Suprapubic skin (tissue), 4 donors: Measurements from ENCODE around the gene LPCAT3. TPM values are rescaled to one million over a fixed set of nuclear protein-coding genes. Genes with fewer than 3 reads are reported as not detected.

Source experiments
- DNase-seq, 2 donors: peaks; one replicate each; pipeline ENCODE4 v3.0.0-alpha.2; 2019; ENCODE audit warnings: low spot score in 2 of 2
- H3K27ac ChIP-seq: fragments of 200-600 bp; sonication (generic); one replicate; pipeline ENCODE4 v1.5.1; 2019
- H3K27me3 ChIP-seq: fragments of 200-600 bp; sonication (generic); one replicate; pipeline ENCODE4 v1.5.1; 2019
- H3K36me3 ChIP-seq: fragments of 200-600 bp; sonication (generic); one replicate; pipeline ENCODE4 v1.5.1; 2019
- H3K4me1 ChIP-seq: fragments of 200-600 bp; sonication (generic); one replicate; pipeline ENCODE4 v1.5.1; 2019
- H3K4me3 ChIP-seq: fragments of 200-600 bp; sonication (generic); one replicate; pipeline ENCODE4 v1.5.1; 2019; ENCODE audit warnings: mild to moderate bottlenecking
- H3K9me3 ChIP-seq: fragments of 200-600 bp; sonication (generic); one replicate; pipeline ENCODE4 v1.5.1; 2019
- EP300 ChIP-seq: sonication (generic); formaldehyde crosslinking; IDR thresholded peaks from one replicate; pipeline ENCODE4 v1.6.1; 2017; ENCODE audit warnings: antibody characterized with exemption
- POLR2A ChIP-seq, 2 donors: fragments of 450-650 bp; IDR thresholded peaks; one replicate each; pipeline ENCODE4 v1.6.1; 2017; ENCODE audit warnings: antibody characterized with exemption in 2 of 2, mild to moderate bottlenecking in 2 of 2, moderate library complexity in 2 of 2
- POLR2AphosphoS5 ChIP-seq, 3 donors: sonication (generic); formaldehyde crosslinking; IDR thresholded peaks; one replicate each; pipeline ENCODE4 v1.6.1; 2017; ENCODE audit warnings: antibody characterized with exemption in 3 of 3
- WGBS: methylation state at CpG from one replicate; pipeline ENCODE4 v1.1.5; 2018; 5-methylcytosine and 5-hydroxymethylcytosine counted together
- total RNA-seq, 4 donors: library from RNA; depleted of rRNA; stranded (reverse); fragments of >200 nt; gene quantifications; one replicate each; pipeline ENCODE4 v1.1.0, GENCODE V29; 2016
- TF ChIP-seq, protein P1 (sequence below), 2 donors: fragments of 200-600 bp in 1 of 2; fragments of 450-650 bp in 1 of 2; sonication (generic) in 1 of 2; IDR thresholded peaks; one replicate each; pipeline ENCODE4 v1.5.1; 2016 to 2019; ENCODE audit warnings: antibody characterized with exemption in 2 of 2, mild to moderate bottlenecking in 1 of 2, moderate library complexity in 1 of 2

The LPCAT3 gene
- total RNA-seq, 4 donors from 2014 or later: 51.3 to 79.3 (median 56.8) TPM

DNA sequence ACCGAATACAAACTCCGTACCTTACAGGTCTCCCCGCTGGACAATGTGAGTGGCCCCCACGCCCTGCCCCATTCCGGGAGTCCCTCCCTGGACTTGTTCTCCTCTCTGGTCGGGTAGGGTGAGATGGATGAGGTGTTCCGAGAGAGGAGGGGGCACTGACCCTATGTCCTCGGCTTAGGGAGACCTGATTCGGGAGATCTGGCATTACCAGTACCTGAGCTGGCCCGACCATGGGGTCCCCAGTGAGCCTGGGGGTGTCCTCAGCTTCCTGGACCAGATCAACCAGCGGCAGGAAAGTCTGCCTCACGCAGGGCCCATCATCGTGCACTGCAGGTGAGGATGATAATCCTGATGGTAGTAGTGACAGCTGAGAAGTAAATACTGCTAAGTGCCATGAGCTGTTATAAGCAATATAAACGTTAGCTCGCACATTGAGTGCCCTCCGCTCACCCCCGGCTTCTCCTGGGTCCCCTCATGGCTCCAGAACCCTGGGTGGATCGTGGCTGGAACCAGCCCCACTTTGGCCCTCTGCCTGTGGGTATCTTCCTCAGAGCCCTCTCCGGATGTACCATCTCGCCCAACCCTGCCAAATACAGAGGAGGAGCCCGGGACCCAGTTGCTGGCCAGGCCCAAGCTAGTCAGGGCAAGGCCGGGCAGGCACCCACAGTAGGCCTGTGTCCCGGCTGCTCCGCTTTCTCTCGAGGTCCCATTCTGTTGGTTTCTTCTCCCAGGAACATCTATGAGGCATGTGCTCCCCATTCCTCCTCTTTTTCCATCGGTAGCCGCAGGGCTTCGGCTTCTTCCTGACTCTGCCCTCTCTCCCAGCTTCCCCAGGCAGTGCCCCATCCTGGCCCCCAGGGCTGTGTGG is 60.3 kb downstream of the LPCAT3 start:
- no peaks in the 10 kb centered on the region for H3K27me3 ChIP-seq
- H3K4me1 ChIP-seq: peaks cover 55% of the 10 kb centered on the region
- H3K36me3 ChIP-seq: peaks cover 7% of the 10 kb centered on the region
- WGBS: 70% methylated on average over 17 of the region's 28 CpGs
- H3K27ac ChIP-seq: no peak overlapping the region
- no peak overlapping the region for H3K4me3 ChIP-seq
- TF ChIP-seq POLR2A (IDR thresholded peaks at IDR 0.05): no peak
- TF ChIP-seq POLR2AphosphoS5 (IDR thresholded peaks at IDR 0.05): no peak
- TF ChIP-seq, protein P1, sequence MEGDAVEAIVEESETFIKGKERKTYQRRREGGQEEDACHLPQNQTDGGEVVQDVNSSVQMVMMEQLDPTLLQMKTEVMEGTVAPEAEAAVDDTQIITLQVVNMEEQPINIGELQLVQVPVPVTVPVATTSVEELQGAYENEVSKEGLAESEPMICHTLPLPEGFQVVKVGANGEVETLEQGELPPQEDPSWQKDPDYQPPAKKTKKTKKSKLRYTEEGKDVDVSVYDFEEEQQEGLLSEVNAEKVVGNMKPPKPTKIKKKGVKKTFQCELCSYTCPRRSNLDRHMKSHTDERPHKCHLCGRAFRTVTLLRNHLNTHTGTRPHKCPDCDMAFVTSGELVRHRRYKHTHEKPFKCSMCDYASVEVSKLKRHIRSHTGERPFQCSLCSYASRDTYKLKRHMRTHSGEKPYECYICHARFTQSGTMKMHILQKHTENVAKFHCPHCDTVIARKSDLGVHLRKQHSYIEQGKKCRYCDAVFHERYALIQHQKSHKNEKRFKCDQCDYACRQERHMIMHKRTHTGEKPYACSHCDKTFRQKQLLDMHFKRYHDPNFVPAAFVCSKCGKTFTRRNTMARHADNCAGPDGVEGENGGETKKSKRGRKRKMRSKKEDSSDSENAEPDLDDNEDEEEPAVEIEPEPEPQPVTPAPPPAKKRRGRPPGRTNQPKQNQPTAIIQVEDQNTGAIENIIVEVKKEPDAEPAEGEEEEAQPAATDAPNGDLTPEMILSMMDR (IDR thresholded peaks at IDR 0.05): no peak
- no peak for TF ChIP-seq EP300
- DNase-seq: no peak
- no peaks in the 10 kb centered on the region for H3K9me3 ChIP-seq

GRCh38 chr12:6957151-6957701 is 61.0 kb downstream of the LPCAT3 start:
- H3K4me3 ChIP-seq: no peak overlapping the region
- TF ChIP-seq EP300 (no peak), POLR2A (IDR thresholded peaks at IDR 0.05) (no peak), POLR2AphosphoS5 (IDR thresholded peaks at IDR 0.05) (no peak)
- TF ChIP-seq, protein P1 (IDR thresholded peaks at IDR 0.05): no peak
- H3K27ac ChIP-seq: no peak overlapping the region
- peaks cover 7% of the 10 kb centered on the region for H3K36me3 ChIP-seq
- H3K9me3 ChIP-seq: no peaks in the 10 kb centered on the region
- H3K27me3 ChIP-seq: no peaks in the 10 kb centered on the region
- WGBS: 79% methylated on average over 20 of the region's 20 CpGs
- DNase-seq: no peak
- peaks cover 50% of the 10 kb centered on the region for H3K4me1 ChIP-seq

DNA sequence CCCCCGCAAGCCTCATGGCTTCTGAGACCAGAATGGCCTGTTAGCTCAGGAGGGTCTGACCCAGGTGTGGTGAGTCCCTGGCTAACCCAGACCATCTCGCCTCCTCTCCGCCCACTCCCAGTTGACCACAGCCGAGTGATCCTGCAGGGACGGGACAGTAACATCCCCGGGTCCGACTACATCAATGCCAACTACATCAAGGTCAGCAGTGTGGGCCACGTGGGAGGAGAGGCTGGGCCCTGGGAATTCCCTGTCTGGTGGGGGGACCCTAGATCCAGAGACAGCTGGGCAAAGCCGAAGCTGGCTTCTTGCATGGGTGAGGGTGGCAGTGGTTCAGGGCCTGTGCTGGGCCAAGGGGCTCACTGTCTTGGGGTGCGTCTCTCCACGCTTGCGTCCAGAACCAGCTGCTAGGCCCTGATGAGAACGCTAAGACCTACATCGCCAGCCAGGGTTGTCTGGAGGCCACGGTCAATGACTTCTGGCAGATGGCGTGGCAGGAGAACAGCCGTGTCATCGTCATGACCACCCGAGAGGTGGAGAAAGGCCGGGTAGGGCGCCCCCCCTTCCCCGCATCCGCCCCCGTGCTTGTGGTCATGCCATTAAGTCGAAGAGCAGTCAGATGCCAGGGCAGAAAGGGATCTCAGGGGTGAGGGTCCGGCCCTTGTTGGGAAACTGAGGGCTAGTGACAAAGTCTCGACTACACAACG is 62.1 kb downstream of the LPCAT3 start:
- WGBS: 83% methylated on average over 24 of the region's 28 CpGs
- no peak for DNase-seq
- no peak overlapping the region for H3K4me3 ChIP-seq
- H3K4me1 ChIP-seq: peaks cover 40% of the 10 kb centered on the region
- H3K27ac ChIP-seq: no peak overlapping the region
- H3K36me3 ChIP-seq: peaks cover 7% of the 10 kb centered on the region
- no peaks in the 10 kb centered on the region for H3K9me3 ChIP-seq
- no peak for TF ChIP-seq POLR2AphosphoS5 (IDR thresholded peaks at IDR 0.05)
- H3K27me3 ChIP-seq: no peaks in the 10 kb centered on the region

DNA sequence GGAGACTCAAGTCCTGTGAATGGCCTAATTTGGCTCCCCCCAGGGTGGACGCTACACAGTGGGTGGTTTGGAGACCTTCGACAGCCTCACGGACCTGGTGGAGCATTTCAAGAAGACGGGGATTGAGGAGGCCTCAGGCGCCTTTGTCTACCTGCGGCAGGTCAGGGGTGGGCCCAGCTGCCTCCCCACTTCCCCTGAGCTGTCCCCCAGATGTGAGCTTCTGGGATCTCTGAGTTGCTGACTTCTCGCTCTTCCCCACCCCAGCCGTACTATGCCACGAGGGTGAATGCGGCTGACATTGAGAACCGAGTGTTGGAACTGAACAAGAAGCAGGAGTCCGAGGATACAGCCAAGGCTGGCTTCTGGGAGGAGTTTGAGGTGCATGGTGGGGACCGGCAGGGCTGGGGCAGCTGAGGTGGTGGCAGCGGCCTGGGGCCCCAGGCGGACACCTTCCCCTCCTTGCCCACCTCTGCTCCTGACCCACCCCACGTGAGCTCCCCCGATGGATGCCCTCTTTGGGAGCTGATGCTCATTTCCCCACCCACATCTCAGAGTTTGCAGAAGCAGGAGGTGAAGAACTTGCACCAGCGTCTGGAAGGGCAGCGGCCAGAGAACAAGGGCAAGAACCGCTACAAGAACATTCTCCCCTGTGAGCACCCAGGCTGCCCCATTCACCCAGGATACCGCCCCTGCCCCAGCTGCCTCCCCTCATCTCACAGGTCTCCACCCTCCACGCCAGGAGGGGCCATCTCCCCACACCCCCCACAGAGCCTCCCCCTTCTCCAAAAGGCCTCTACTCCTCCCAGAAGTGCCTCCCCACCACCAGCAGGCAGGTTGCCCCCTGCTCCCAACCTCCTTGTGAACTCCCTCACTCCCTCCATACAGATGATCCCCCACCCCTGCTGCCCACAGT is 62.9 kb downstream of the LPCAT3 start:
- H3K27ac ChIP-seq: no peak overlapping the region
- TF ChIP-seq POLR2A (IDR thresholded peaks at IDR 0.05) (no peak), EP300 (no peak), POLR2AphosphoS5 (IDR thresholded peaks at IDR 0.05) (no peak)
- TF ChIP-seq, protein P1 (IDR thresholded peaks at IDR 0.05): no peak
- H3K4me3 ChIP-seq: no peak overlapping the region
- peaks cover 7% of the 10 kb centered on the region for H3K36me3 ChIP-seq
- peaks cover 37% of the 10 kb centered on the region for H3K4me1 ChIP-seq
- no peaks in the 10 kb centered on the region for H3K27me3 ChIP-seq
- WGBS: 86% methylated on average over 19 of the region's 22 CpGs
- no peaks in the 10 kb centered on the region for H3K9me3 ChIP-seq
- peak in 1 of 2 donors; percentile 63 for DNase-seq

- 78% methylated on average over 13 of the region's 21 CpGs for WGBS
- no peak for DNase-seq
- Histone ChIP-seq H3K4me1 (peaks cover 32% of the 10 kb centered on the region), H3K27me3 (no peaks in the 10 kb centered on the region), H3K36me3 (peaks cover 7% of the 10 kb centered on the region), H3K27ac (no peak overlapping the region), H3K9me3 (no peaks in the 10 kb centered on the region), H3K4me3 (no peak overlapping the region)
- TF ChIP-seq POLR2A (IDR thresholded peaks at IDR 0.05): no peak
- TF ChIP-seq POLR2AphosphoS5 (IDR thresholded peaks at IDR 0.05): no peak
- TF ChIP-seq EP300: no peak
- TF ChIP-seq, protein P1 (IDR thresholded peaks at IDR 0.05): no peak
These were observed 63.8 kb downstream of the LPCAT3 start for GRCh38 chr12:6954316-6955107.
